ENCODE measurements around the gene BIN1. TPM values are rescaled to one million over a fixed set of nuclear protein-coding genes. Genes with fewer than 3 reads are reported as not detected.

The BIN1 gene
- total RNA-seq, 1 donor from 2014 or later = 28.6 TPM

- no peak for ATAC-seq
- no peak for DNase-seq (ENCODE audit: low spot score)
Measured at GRCh38 chr2:127051116-127052056, 55.6 kb downstream of the BIN1 start.

DNA sequence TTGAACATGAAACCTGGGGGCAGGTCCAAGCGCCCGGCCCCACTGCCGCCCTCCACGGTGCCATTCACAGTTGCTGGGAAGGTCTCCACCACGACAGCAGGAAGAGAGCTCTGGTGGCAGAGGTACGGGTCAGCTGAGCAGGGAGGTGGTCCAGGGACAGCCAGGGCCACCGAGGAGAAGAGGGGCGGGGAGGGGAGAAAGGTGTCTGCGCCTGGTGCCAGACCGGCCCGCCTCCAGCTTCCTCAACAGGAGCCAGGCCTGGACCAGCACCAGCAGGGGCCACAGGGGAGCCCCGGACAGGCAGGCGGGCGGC is 56.2 kb downstream of the BIN1 start:
- DNase-seq (ENCODE audit: low spot score) = no peak
- ATAC-seq = no peak

- peak; percentile 72 for ATAC-seq
- no peak for DNase-seq (ENCODE audit: low spot score)
Measured at GRCh38 chr2:127049927-127050802, 56.8 kb downstream of the BIN1 start.

DNA sequence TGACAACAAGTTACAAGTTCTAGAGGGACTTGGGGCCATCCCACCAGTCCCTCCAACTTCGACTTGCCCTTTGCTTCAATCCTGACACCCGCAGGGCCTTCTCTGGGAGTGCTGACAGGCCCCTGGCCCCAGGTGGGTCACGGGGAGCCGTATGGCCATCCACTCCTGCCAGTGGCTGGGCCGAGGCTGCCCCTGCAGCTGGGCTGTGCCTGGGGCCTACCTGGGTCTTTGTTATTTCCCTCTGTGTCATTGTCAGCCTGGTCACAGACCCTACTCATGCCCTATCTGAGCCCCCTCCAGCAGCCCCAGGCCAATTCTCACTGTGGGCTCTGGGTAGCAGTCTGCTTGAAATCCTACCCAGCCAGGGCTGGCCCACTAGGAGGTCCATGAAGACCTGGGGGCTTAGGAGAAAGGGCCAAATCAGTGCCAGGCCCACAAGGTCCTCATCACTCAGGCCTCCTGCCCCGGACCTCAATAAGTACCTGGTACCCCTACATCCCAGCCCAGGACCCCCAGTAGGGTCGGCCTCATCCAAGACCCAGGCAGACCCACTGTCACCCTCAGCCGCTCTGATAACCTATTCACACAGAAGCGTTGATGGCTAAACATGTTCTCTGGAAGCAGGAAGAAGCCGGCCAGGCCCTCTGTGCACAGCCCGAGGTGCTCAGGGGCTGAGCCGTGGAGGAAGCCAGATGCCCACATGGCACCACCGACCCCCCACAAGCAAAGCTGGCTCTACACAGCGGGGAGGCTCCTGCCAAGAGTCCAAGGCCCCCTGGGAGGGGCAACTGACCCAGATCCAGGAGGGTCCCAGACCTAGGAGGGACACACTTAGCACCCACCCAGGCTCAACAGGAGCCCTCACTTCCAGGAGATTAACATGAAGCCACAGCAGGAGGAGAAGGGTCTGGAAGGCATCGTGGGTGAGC is 57.7 kb downstream of the BIN1 start:
- no peak for ATAC-seq
- no peak for DNase-seq (ENCODE audit: low spot score)

- no peak for ATAC-seq
- DNase-seq (ENCODE audit: low spot score) = no peak
Measured at GRCh38 chr2:127048618-127048935, 58.4 kb downstream of the BIN1 start.

GRCh38 chr2:127047716-127048617 is 59.0 kb downstream of the BIN1 start:
- ATAC-seq (no peak), DNase-seq (ENCODE audit: low spot score) (no peak)

DNA sequence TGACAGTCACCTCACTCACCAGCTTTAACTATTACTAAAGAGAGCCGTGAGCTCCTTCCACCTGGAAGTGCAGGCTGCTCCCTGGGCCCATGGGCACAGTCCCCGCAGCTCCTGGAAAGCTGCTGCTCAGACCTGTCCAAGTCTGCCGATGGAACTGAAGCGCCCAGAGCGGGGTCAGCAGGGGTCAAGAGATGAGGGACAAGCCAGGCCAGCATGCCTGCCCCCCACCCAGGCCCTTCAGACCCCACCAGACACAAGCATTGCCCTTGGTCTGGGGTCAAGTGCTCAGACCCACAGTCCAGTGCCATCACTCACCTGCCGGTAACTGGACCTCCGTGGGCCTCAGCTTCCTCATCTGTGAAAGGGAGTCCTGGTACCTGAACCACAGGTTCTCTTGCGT is 59.9 kb downstream of the BIN1 start:
- ATAC-seq (no peak), DNase-seq (ENCODE audit: low spot score) (no peak)

GRCh38 chr2:127046579-127046978 is 60.4 kb downstream of the BIN1 start:
- DNase-seq (ENCODE audit: low spot score) (no peak), ATAC-seq (no peak)

DNA sequence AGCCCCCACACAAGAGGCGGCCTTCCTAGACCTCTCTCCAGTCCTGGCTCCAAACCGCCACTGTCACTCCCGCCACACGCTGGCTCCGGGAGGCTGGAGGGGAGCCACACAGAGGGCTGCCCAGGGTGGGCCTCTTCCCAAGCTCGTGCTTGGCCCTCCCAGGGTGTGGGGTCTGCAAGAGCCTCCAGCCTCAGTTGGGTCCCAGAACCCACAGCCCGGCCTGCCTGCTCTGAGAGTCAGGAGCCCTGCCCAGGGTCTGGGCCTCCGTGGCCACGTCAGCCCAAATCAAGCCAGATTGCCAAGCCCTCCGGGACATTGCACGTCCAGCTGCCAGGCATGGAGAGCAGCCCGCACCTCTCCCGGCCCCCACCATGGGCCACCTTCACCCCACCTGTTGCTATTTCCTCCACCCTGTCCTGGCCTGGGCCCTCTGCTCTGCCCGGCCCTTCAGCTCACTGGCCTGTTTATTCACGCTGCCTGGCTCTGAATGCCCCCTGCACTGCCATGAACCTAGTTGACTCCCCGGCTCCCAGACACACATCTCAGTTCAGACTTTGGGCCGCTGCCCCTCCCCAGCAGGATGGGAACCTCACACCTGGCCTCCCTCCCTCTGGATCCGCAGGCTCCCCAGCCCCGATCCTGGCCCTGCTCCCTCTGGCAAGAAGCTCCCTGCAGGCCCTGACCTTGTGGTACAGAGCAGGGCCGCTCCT is 61.0 kb downstream of the BIN1 start:
- DNase-seq (ENCODE audit: low spot score) (no peak), ATAC-seq (no peak)

- ATAC-seq (no peak), DNase-seq (ENCODE audit: low spot score) (no peak)
Measured at GRCh38 chr2:127044977-127045661, 61.8 kb downstream of the BIN1 start.

- ATAC-seq = no peak
- DNase-seq (ENCODE audit: low spot score) = no peak
Measured at GRCh38 chr2:127044165-127044718, 62.7 kb downstream of the BIN1 start.

DNA sequence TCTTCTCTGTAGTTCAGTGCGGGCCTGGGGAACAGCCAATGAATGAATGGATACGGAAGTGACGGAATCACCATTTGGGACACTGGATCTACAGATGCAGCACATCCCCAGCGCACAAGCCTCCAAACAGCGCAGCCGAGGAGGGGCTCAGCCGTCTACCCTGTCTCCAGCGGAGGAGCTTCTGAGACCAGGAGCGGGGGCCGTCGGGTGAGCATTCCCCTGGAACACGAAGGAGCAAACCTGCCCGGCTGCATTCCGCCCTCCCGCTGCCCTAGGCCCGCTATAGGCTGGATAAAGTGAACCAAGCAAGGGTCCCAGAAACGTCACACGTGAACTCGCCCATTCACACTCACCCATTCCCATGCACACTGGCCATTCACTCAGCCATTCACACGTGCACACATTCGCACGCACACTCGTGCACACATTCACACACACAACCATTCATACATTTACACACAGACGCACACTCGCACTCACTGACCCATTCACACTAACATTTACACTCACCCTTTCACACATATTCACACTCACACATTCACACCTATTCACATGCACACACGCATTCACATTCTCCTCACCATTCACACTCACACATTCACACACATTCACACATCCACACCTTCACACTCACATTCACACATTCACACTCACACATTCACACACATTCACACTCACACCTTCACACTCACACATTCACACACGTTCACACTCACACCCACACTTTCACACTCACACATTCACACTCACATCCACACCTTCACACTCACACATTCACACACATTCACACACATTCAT is 63.4 kb downstream of the BIN1 start:
- no peak for DNase-seq (ENCODE audit: low spot score)

DNA sequence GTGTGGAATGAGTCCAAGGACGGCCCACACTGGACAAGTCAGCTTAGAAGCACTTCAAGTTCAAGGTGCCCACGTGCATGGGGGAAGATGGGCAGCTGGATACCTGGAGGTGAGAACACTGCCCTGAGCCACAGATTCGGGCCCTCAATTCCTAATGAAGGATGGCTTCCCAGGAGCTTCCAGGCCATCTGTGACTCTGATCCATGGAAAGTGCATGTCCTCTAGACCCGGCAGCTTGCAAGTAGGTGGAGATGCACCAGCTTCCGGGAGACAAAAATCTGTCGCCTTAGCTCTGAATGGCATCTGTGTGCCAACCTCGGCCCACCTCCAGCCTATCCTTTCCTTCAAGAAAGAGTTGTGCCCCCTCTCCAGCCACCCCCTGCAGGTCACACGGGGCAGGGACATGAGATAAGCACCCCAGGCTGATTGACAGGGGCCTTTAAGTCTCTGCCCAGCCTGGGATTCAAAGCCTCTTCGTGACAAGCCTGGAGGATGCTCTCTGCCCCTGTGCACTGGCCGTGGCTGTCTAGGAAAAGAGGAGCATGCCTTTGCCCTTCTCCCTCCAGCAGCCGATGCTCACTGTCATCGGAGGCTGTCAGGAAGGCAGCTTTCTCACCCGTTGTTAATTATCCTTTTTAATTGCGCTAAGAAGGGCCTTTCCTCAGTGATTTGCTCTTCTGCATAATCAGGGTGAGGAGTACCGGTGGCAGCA is 65.5 kb downstream of the BIN1 start:
- ATAC-seq (no peak), DNase-seq (ENCODE audit: low spot score) (no peak)

More for the DNA sequence above, 63.4 kb downstream of the BIN1 start:
- no peak for ATAC-seq

DNA sequence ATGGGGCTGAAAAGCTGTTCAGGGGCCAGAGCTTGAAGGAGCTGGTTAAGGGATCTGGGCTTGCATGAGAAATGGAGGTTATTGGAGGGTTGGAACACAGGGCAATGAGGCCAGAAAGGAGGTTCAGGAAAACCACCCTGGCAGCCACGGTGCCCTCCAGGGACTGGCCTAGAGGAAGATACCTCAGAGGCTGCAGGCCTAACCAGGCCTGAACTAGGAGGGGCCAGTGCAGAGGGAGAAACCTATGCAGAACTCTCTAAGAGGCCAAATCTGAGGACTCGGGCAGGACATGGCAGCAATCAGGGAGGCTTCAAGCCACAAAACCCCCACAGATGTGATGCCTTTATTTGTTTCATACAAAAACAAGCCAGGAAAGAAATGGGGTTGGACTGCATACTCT is 66.8 kb downstream of the BIN1 start:
- DNase-seq (ENCODE audit: low spot score) (no peak), ATAC-seq (no peak)

GRCh38 chr2:127039387-127040031 is 67.4 kb downstream of the BIN1 start:
- ATAC-seq (no peak), DNase-seq (ENCODE audit: low spot score) (no peak)

DNA sequence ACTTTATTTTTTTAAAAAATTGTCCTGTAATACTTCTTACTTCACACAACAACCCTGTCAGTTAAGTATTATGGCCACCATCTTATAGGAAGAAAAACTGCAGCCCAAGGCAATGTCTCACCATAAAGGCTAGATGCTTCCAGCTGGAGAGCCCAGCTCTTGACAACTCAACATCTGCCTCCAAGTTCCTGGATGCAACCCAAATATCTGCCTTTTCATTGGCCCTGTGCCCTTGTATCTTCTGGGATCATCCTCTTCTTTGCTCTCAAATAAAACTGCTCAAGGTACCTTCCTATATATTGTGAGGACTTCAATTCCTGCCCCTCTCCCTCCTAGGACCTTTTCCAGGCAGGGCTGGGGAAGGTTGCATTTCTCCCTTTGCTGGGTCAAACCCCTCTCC is 69.5 kb downstream of the BIN1 start:
- DNase-seq (ENCODE audit: low spot score) = no peak
- no peak for ATAC-seq
